H1 (cell line): ENCODE measurements around the gene ZNF396. TPM values are rescaled to one million over a fixed set of nuclear protein-coding genes. Genes with fewer than 3 reads are reported as not detected.

Experiments
- CTCF ChIA-PET: fragments of 300-600 bp; sonication (Branson Sonifier 250); formaldehyde crosslinking; loops from one replicate; lab custom pipeline; 2021; ENCODE audit not compliant: partially characterized antibody; lab: Charles Lee
- POLR2A ChIA-PET: fragments of 300-600 bp; sonication (Branson Sonifier 250); formaldehyde crosslinking; loops from one replicate; lab custom pipeline; 2021; ENCODE audit warnings: inconsistent platforms; ENCODE audit not compliant: partially characterized antibody; lab: Charles Lee
- DNase-seq, 2 experiments: peaks; one replicate each; pipeline versions ENCODE4 v3.0.0 to v3.0.0-alpha.2; 2010 to 2022; ENCODE audit warnings: low spot score in 2 of 2, low read depth in 1 of 2, mixed read lengths in 1 of 2
- FAIRE-seq: peaks from 2 replicates; lab custom pipeline; 2011; peaks lifted over from hg19 to GRCh38; lab: Jason Lieb, UNC
- H2AFZ ChIP-seq: 2 replicates; pipeline ENCODE4 v1.8.1; 2012; ENCODE audit warnings: low read length, inconsistent platforms
- H2AK5ac ChIP-seq: 2 replicates; pipeline ENCODE4 v1.6.1; 2013; ENCODE audit warnings: low read depth, low read length
- H2BK120ac ChIP-seq: replicated peaks from 2 replicates; pipeline ENCODE3; 2013; ENCODE audit warnings: low read depth, low read length, inconsistent platforms
- H2BK12ac ChIP-seq: 2 replicates; pipeline ENCODE4 v1.6.1; 2013; ENCODE audit warnings: low read depth, low read length
- H2BK15ac ChIP-seq: 2 replicates; pipeline ENCODE4 v1.6.1; 2013; ENCODE audit warnings: low read length
- H2BK20ac ChIP-seq: 2 replicates; pipeline ENCODE4 v1.6.1; 2013; ENCODE audit warnings: low read length
- H2BK5ac ChIP-seq: 2 replicates; pipeline ENCODE4 v1.6.1; 2013; ENCODE audit warnings: low read depth, low read length
- H3K14ac ChIP-seq: 2 replicates; pipeline ENCODE4 v1.6.1; 2013; ENCODE audit warnings: inconsistent platforms; ENCODE audit not compliant: insufficient read length
- H3K18ac ChIP-seq: 2 replicates; pipeline ENCODE4 v1.6.1; 2013; ENCODE audit warnings: low read length; ENCODE audit errors: extremely low read depth
- H3K23ac ChIP-seq: 2 replicates; pipeline ENCODE4 v1.6.1; 2013; ENCODE audit warnings: inconsistent platforms; ENCODE audit not compliant: insufficient read length
- H3K23me2 ChIP-seq: 2 replicates; pipeline ENCODE4 v1.6.1; 2013; ENCODE audit warnings: low read depth, low read length
- H3K27ac ChIP-seq: 2 replicates; pipeline ENCODE4 v1.6.1; 2011; ENCODE audit warnings: low read depth, low read length, inconsistent platforms
- H3K27me3 ChIP-seq, 4 experiments: replicated peaks in 1 of 4; 1 replicate in 1 of 4; 2 replicates in 3 of 4; pipeline versions ENCODE4 v1.6.1 to v1.8.1; 2011 to 2013; ENCODE audit warnings: low read length in 3 of 4, mild to moderate bottlenecking in 3 of 4, inconsistent platforms in 2 of 4, mixed read lengths in 2 of 4, moderate library complexity in 1 of 4; ENCODE audit not compliant: control insufficient read depth in 3 of 4, insufficient read depth in 3 of 4; ENCODE audit errors: extremely low read depth in 1 of 4
- H3K36me3 ChIP-seq, 4 experiments: 2 replicates each; pipeline versions ENCODE4 v1.6.1 to v1.8.1; 2011 to 2013; ENCODE audit warnings: mild to moderate bottlenecking in 4 of 4, low read length in 3 of 4, moderate library complexity in 2 of 4, control low read depth in 1 of 4, inconsistent platforms in 1 of 4; ENCODE audit not compliant: insufficient read depth in 4 of 4, control insufficient read depth in 2 of 4
- H3K4ac ChIP-seq: replicated peaks from 2 replicates; pipeline ENCODE3; 2013; ENCODE audit warnings: low read length, low read depth, mixed read lengths, inconsistent platforms; ENCODE audit not compliant: insufficient read length
- H3K4me1 ChIP-seq, 4 experiments: replicated peaks in 1 of 4; 1 replicate in 1 of 4; 2 replicates in 3 of 4; pipeline versions ENCODE4 v1.6.1 to v1.8.1; 2011 to 2013; ENCODE audit warnings: low read length in 3 of 4, inconsistent platforms in 2 of 4, mixed read lengths in 1 of 4; ENCODE audit not compliant: insufficient read depth in 4 of 4, control insufficient read depth in 3 of 4
- H3K4me2 ChIP-seq, 2 experiments: 2 replicates each; pipeline versions ENCODE4 v1.6.1 to v1.8.1; 2011 to 2013; ENCODE audit warnings: low read depth in 2 of 2, low read length in 2 of 2, control low read depth in 1 of 2, inconsistent platforms in 1 of 2, mild to moderate bottlenecking in 1 of 2; ENCODE audit not compliant: insufficient read depth in 1 of 2
- H3K4me3 ChIP-seq, 4 experiments: fragments of 200-600, 300-600 bp in 1 of 4; sonication (generic), shearing (Covaris generic), sonication (Bioruptor Twin) in 1 of 4; 2 replicates each; pipeline versions ENCODE4 v1.5.1 to v1.8.1; 2011 to 2016; ENCODE audit warnings: low read length in 4 of 4, low read depth in 3 of 4, control low read depth in 2 of 4, inconsistent platforms in 2 of 4, mild to moderate bottlenecking in 2 of 4, mixed read lengths in 1 of 4, moderate library complexity in 1 of 4; ENCODE audit not compliant: insufficient read depth in 2 of 4; ENCODE audit errors: extremely low read depth in 1 of 4
- H3K56ac ChIP-seq: replicated peaks from 2 replicates; pipeline ENCODE3; 2013; ENCODE audit warnings: low read depth, mild to moderate bottlenecking, mixed read lengths, low read length, inconsistent platforms; ENCODE audit not compliant: insufficient read length
- H3K79me1 ChIP-seq: 2 replicates; pipeline ENCODE4 v1.6.1; 2013; ENCODE audit warnings: low read depth, low read length, control low read depth
- H3K79me2 ChIP-seq, 2 experiments: 2 replicates each; pipeline versions ENCODE4 v1.6.1 to v1.8.1; 2012 to 2013; ENCODE audit warnings: low read length in 2 of 2, mild to moderate bottlenecking in 2 of 2, inconsistent platforms in 1 of 2; ENCODE audit not compliant: insufficient read depth in 2 of 2, control insufficient read depth in 1 of 2
- H3K9ac ChIP-seq, 4 experiments: replicated peaks in 1 of 4; 1 replicate in 1 of 4; 2 replicates in 3 of 4; pipeline versions ENCODE4 v1.6.1 to v1.8.1; 2011 to 2013; ENCODE audit warnings: low read depth in 3 of 4, low read length in 3 of 4, control low read depth in 2 of 4, mild to moderate bottlenecking in 2 of 4, moderate library complexity in 2 of 4, inconsistent platforms in 1 of 4; ENCODE audit errors: extremely low read depth in 1 of 4
- H3K9me3 ChIP-seq, 2 experiments: 2 replicates each; pipeline versions ENCODE4 v1.6.1 to v1.8.1; 2012 to 2013; ENCODE audit warnings: mild to moderate bottlenecking in 2 of 2, moderate library complexity in 2 of 2, control low read depth in 1 of 2, inconsistent platforms in 1 of 2, low read depth in 1 of 2, low read length in 1 of 2, mixed read lengths in 1 of 2; ENCODE audit not compliant: insufficient read depth in 2 of 2
- H4K20me1 ChIP-seq, 2 experiments: replicated peaks in 1 of 2; 2 replicates each; pipeline versions ENCODE3 to v1.8.1; 2011 to 2013; ENCODE audit warnings: inconsistent platforms in 2 of 2, low read length in 2 of 2, mild to moderate bottlenecking in 1 of 2; ENCODE audit not compliant: insufficient read depth in 2 of 2, control insufficient read depth in 1 of 2
- H4K5ac ChIP-seq: 2 replicates; pipeline ENCODE4 v1.6.1; 2013; ENCODE audit warnings: low read length, low read depth, mixed read lengths, inconsistent platforms; ENCODE audit not compliant: insufficient read length
- H4K8ac ChIP-seq: 2 replicates; pipeline ENCODE4 v1.8.0; 2013; ENCODE audit warnings: mild to moderate bottlenecking, moderate library complexity, low read length, inconsistent platforms; ENCODE audit not compliant: insufficient read depth; ENCODE audit errors: extremely low read depth
- H4K91ac ChIP-seq: replicated peaks from 2 replicates; pipeline ENCODE3; 2013; ENCODE audit warnings: low read length, mixed read lengths, inconsistent platforms; ENCODE audit not compliant: insufficient read length
- ATF3 ChIP-seq: IDR thresholded peaks from 2 replicates; pipeline ENCODE4 v1.6.1; 2011; ENCODE audit warnings: low read depth, mild to moderate bottlenecking, low read length; ENCODE audit not compliant: insufficient read depth
- CHD1 ChIP-seq: IDR thresholded peaks from 2 replicates; pipeline ENCODE4 v1.6.1; 2012; ENCODE audit warnings: low read depth, low read length, improper control_type of control experiment
- CTCF ChIP-seq, 3 experiments: IDR thresholded peaks; 1 replicate in 2 of 3; 2 replicates in 1 of 3; pipeline versions ENCODE4 v1.5.1 to v1.6.1; 2011; ENCODE audit warnings: low read length in 3 of 3, mild to moderate bottlenecking in 3 of 3, inconsistent platforms in 2 of 3, low read depth in 1 of 3, moderate library complexity in 1 of 3; ENCODE audit not compliant: insufficient read depth in 1 of 3; ENCODE audit errors: control extremely low read depth in 1 of 3
- JUND ChIP-seq: IDR thresholded peaks from 2 replicates; pipeline ENCODE4 v1.6.1; 2011; ENCODE audit warnings: mild to moderate bottlenecking, improper control_type of control experiment, low read length
- MAX ChIP-seq: IDR thresholded peaks from 2 replicates; pipeline ENCODE4 v1.6.1; 2012; ENCODE audit warnings: inconsistent platforms
- RBBP5 ChIP-seq: IDR thresholded peaks from 2 replicates; pipeline ENCODE4 v1.7.1; 2012; ENCODE audit warnings: low read depth, mild to moderate bottlenecking, inconsistent platforms, low read length, moderate library complexity, borderline replicate concordance
- TBP ChIP-seq: IDR thresholded peaks from 2 replicates; pipeline ENCODE4 v1.6.1; 2011; ENCODE audit warnings: low read depth, low read length, improper control_type of control experiment
- YY1 ChIP-seq: IDR thresholded peaks from 2 replicates; pipeline ENCODE4 v1.6.1; 2011; ENCODE audit warnings: low read depth, mild to moderate bottlenecking, low read length
- WGBS, 2 experiments: shearing (Covaris generic) in 1 of 2; methylation state at CpG; one replicate each; pipeline versions ENCODE4 v1.1.6 to v1.1.7; 2013 to 2015; ENCODE audit warnings: low lambda C conversion rate in 2 of 2, mixed read lengths in 2 of 2, inconsistent platforms in 1 of 2, low coverage in 1 of 2, missing lambda C conversion rate in 1 of 2; ENCODE audit not compliant: insufficient replicate concordance in 2 of 2, insufficient coverage in 1 of 2, insufficient read length in 1 of 2; ENCODE audit errors: extremely low coverage in 1 of 2, missing lambda C conversion rate in 1 of 2; 5-methylcytosine and 5-hydroxymethylcytosine counted together
- polyA plus RNA-seq, 7 experiments: library from polyadenylated mRNA; depleted of rRNA in 3 of 7; stranded (reverse) in 5 of 7; unstranded in 2 of 7; fragments of >200 nt in 5 of 7; fragments of 200-250 nt in 2 of 7; gene quantifications; 1 replicate in 5 of 7; 2 replicates in 1 of 7; 4 replicates in 1 of 7; pipeline versions ENCODE4 v1.2.1 to v1.2.3, GENCODE V29; 2011 to 2013; ENCODE audit warnings: missing spikeins in 2 of 7, mixed read lengths in 2 of 7
- total RNA-seq: library from RNA; stranded (reverse); fragmentation: NEBNext Ultra II Directional; extraction: Animal tissue kit (Norgen Biotek cat#: 25700); gene quantifications from 2 replicates; pipeline ENCODE4 v1.2.1, GENCODE V29; 2021

The ZNF396 gene
- total and polyA plus RNA-seq, 2 of the 8 experiments (the other 6 are each of a cell fraction or from before 2014, with no cell fraction given) = 0.44 to 0.74 TPM

GRCh38 chr18:35369126-35369525 lies 8.0 kb downstream of the ZNF396 start:
- Histone ChIP-seq H3K9ac (no peak overlapping the region), H3K4me1 (no peaks in the 10 kb centered on the region), H4K5ac (no peak overlapping the region), H3K23ac (no peak overlapping the region), H4K20me1 (no peaks in the 10 kb centered on the region), H2BK120ac (no peak overlapping the region), H3K79me1 (no peaks in the 10 kb centered on the region), H3K27me3 (no peaks in the 10 kb centered on the region), H2BK5ac (no peak overlapping the region), H3K4me3 (no peak overlapping the region), H2BK12ac (no peak overlapping the region), H3K79me2 (no peaks in the 10 kb centered on the region), H3K56ac (no peak overlapping the region), H4K91ac (no peak overlapping the region), H3K18ac (no peak overlapping the region), H3K36me3 (no peaks in the 10 kb centered on the region), H2AK5ac (no peak overlapping the region), H2BK15ac (no peak overlapping the region), H2BK20ac (no peak overlapping the region), H3K14ac (no peak overlapping the region), H3K9me3 (no peaks in the 10 kb centered on the region), H3K27ac (no peak overlapping the region), H3K4me2 (no peak overlapping the region), H4K8ac (no peak overlapping the region), H3K23me2 (no peaks in the 10 kb centered on the region), H2AFZ (no peak overlapping the region), H3K4ac (no peak overlapping the region)
- ChIA-PET CTCF (interaction anchor here (1.1 to 2.3 kb wide), 3 partner anchors 14 to 39 kb away, joined by 4 to 5 read pairs (median 4); no protein-coding TSS in a partner anchor), POLR2A (no interaction called here)
- DNase-seq = no peak
- 95% methylated on average over 6 of the region's 6 CpGs; no CpG with 5 or more reads in 1 of the 2 experiments for WGBS, 2 experiments
- no peak for FAIRE-seq
- TF ChIP-seq CTCF (IDR thresholded peaks at IDR 0.05; ENCODE audit: control extremely low read depth in 1 of 3, insufficient read depth in 1 of 3, low read depth in 1 of 3, low read length in 3 of 3) = no peak
- no peak for TF ChIP-seq RBBP5
- TF ChIP-seq JUND = no peak
- no peak for TF ChIP-seq MAX
- TF ChIP-seq TBP = no peak
- no peak for TF ChIP-seq CHD1
- TF ChIP-seq ATF3 = no peak
- TF ChIP-seq YY1 = no peak
